T-helper 2 cell (primary cell): ENCODE results near the gene OSBPL1A.

Experiments used
- DNase-seq, 5 experiments: peaks; one replicate each; pipeline versions ENCODE4 v3.0.0 to v3.0.0-alpha.2; 2012 to 2022

Gene OSBPL1A

GRCh38 chr18:24115628-24116027 is 282.0 kb downstream of the OSBPL1A start:
- no peak for DNase-seq

DNA sequence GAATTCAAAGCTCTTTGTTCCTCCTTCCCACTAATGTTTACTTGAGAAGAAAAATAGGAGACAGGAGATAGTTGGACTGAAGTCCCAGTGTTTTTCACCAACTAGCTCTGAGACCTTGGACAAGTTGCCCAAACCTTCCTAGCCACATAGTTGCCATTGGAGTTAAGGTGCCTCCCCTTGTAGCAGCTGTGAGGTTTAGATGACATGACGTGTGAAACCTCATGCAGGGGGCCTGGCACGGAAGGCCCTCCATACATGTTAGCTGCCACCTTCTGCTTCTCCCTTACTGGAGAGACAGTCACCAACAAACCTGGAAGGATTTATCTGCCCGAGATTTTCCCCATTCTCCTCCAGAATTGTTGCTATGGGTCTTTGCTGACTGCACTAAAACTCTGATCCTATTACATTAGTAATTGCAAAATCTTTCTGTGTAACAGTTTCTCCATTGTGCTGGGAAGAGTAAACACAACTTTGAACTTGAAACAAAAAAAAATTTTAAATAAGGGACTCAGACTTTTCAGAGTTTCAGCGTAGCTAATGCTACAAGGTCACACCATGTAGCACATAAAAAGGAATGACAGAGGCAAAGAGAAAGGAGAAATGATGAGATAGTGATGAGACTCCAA is 282.6 kb downstream of the OSBPL1A start:
- no peak for DNase-seq

GRCh38 chr18:24112874-24113615 is 284.6 kb downstream of the OSBPL1A start:
- DNase-seq: no peak

- no peak for DNase-seq
These were observed 285.2 kb downstream of the OSBPL1A start for GRCh38 chr18:24112464-24112863.
